Cortex of kidney (tissue), 1 donor: ENCODE measurements around the gene ADAM22.

Experiments used
- DNase-seq: peaks from one replicate; lab custom pipeline; 2025; lab: John Stamatoyannopoulos, UW

ADAM22 gene

DNA sequence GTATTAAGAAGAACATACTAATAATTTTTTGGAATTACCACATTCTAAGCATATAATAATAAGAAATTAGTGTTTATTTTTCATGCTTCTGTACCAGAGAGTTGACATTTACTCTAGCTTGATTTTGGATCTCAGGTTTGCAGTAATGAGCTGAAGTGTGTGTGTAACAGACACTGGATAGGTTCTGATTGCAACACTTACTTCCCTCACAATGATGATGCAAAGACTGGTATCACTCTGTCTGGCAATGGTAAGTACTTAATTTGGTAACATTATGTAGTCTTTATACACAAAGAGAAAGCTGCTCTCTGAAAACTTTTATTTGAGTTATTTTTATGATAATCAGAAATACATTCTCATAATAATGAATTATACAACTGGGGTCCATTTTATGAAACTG is 231.6 kb downstream of the ADAM22 start:
- no peak for DNase-seq

- no peak for DNase-seq
These were observed 233.2 kb downstream of the ADAM22 start for GRCh38 chr7:88167223-88167622.

DNA sequence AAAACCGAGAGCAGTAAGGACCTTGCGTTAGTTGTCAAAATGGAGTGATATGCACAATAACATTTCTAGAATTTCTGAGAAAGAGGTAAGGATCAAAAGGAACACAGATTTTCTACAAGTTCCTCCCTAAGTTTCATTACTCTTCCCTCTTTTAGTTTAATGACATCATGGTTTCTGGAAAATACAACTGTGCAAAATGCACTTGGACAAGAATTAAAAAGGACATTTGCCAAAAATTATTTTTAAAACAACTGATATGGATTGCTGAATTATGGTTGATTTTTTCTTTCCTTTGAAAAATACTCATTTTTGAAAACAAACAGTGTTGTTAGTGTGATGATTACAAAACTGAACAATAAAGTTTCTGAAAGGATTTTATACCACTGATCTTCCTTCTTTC is 233.7 kb downstream of the ADAM22 start:
- no peak for DNase-seq

- no peak for DNase-seq
These were observed 235.8 kb downstream of the ADAM22 start for GRCh38 chr7:88169717-88170320.

- DNase-seq = no peak
These were observed 238.8 kb downstream of the ADAM22 start for GRCh38 chr7:88172842-88173241.

DNA sequence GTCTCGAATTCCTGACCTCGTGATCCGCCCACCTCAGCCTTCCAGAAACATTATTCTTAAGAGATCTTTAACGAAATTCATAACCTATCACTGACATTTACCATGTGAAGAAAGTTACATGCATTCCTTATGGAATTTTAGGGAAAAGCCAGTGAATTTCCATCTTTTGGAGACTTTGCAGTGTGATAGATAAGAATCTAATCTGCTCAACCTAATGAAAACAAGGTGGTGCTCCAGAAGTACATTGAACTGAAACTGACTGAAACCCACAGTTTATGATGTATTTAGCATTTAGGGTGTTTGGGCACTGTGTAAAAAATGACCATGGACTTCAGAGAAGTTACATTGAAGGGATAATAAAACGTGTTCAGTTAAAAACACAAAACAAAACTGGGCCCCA is 242.1 kb downstream of the ADAM22 start:
- DNase-seq = no peak

- DNase-seq = no peak
These were observed 249.0 kb downstream of the ADAM22 start for GRCh38 chr7:88183051-88183450.

- DNase-seq = no peak
These were observed 250.8 kb downstream of the ADAM22 start for GRCh38 chr7:88184848-88185304.

- DNase-seq = no peak
These were observed 251.6 kb downstream of the ADAM22 start for GRCh38 chr7:88185650-88186049.

DNA sequence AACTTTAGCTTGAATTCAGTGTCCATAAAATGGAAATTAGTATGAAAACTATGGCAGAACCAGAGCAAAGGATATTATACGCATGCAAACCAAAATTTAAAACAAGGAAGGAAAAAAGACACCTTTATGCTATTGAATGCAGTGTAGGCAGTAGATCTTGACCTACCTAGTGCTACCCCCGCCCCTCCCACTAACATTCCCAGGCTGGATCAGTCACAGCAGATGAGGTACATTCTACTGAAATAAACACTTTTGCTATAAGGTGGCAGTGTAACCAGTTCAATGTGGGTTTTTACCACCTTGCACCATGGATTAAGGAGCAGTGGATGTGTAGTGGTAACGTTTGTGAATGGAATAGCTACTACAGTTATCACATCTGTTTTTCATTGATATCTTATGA is 257.9 kb downstream of the ADAM22 start:
- DNase-seq = no peak

GRCh38 chr7:88200261-88200660 is 266.2 kb downstream of the ADAM22 start:
- no peak for DNase-seq

GRCh38 chr7:88200789-88201188 is 266.7 kb downstream of the ADAM22 start:
- no peak for DNase-seq

DNA sequence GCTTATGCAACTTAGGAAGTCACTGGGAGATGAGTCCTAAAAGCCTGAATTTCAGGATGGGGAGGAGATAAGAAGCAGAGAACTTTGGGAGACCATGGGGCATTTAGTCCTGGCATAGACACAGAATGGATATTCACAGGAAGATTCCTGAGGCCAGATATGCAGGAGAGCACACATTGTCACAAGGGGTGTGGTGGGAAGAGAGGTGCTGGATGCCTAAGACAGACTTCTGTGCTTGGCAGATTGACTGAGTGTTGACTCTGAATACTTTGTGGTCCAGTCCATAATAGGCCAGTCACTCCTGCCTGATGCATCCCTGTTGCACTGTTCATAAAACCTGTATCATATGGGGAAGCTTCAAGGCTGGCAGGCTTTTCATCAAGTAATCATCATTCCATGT is 267.3 kb downstream of the ADAM22 start:
- DNase-seq = no peak

DNA sequence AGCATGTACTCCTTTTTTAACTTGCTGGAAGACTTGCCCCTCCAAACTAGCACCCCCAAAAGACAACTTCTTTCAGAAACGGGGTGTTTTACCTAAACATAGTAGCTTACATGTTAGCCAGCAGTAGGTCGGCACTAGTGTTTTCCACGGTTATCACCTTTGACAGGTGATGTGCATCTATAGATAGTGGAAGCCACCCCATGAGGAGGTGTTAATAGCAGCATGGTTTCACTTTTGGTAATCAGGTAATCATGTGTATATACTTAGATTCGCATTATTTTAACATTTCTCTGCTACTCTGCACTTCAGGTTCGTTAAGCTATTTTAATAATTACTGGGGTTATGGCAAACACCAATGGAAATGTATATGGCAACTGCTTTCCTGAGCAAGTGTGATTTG is 268.2 kb downstream of the ADAM22 start:
- DNase-seq = no peak

GRCh38 chr7:88202799-88203198 is 268.7 kb downstream of the ADAM22 start:
- no peak for DNase-seq

GRCh38 chr7:88203401-88203800 is 269.4 kb downstream of the ADAM22 start:
- no peak for DNase-seq

DNA sequence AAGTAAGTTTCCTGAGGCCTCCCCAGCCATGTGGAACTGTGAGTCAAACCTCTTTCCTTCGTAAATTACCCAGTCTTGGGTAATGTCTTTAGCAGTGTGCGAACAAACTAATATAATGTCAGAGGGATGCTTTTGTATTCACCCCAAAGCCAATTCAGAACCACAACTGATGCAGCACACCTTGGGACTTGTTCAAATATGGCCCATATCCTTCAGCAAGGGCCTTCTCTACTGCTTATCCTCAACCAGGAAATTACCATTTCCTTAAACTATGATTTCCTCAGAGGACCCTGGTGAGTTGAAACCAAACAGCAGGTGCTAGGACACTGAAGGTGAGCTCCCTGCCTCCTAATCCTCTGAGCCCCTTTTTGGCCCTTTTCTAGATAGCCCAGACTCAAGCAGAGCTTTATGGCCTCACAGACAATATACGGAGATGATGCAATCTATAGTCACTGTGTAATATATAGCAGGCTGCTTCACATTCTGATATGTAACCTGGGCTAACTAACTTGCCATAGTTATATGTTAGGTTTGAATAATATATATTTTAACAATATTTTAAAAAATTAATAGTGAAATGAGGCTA is 270.6 kb downstream of the ADAM22 start:
- DNase-seq = no peak

DNA sequence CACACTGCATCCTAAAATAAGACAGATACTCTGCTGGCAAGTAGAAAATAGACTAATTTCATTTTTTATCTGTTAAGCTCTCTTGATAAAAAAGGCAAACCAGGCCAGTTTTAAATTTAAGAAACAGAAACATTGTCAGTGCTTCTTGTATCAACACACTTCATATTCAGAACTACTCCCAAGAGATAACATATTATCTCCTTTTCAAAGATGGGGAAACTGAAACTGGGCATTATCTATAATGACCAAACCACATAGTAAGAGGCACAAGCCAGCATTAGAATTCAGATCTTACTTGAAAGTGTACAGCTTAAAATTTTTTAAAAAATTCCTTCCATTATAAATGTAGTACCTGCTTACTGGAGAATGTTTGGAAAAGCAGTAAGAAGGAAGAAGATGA is 271.1 kb downstream of the ADAM22 start:
- DNase-seq = no peak

DNA sequence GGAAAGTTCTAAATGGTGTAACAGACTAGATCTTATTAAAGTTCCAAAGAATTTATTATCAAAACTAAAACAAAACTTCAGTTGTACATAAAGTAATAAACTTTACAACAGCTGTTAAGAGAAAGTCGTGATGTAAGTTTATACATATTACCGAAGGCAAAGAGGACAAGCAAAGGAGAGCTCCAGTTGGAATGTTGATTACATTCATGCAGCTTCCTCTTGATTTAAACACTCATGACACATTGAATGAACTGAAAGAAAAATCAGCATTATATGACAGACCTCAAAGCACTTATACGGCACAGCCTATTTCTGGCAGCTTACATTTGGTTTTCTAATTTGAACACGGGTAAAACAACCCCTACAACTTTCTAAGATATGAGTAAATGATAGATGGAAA is 272.2 kb downstream of the ADAM22 start:
- no peak for DNase-seq

DNA sequence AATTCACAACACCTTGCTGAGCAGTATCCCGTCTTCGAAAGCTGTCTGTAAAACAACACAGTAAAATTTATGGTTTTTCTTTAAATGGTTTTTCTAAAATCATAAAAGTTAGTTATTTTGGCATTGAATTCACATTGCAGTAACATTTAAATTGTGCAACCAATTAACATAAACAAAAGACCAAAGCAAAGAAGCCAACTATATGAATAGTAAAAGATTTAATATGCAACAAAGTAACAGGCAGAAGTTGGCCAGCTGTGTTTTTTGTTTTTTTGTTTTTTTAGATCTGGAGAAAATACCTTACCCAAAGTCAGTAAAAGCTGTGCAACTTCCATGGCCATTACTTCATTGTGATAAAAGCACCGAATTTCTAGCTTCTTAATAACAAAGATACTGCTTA is 274.5 kb downstream of the ADAM22 start:
- DNase-seq = no peak

- no peak for DNase-seq
These were observed 278.9 kb downstream of the ADAM22 start for GRCh38 chr7:88212918-88213317.

DNA sequence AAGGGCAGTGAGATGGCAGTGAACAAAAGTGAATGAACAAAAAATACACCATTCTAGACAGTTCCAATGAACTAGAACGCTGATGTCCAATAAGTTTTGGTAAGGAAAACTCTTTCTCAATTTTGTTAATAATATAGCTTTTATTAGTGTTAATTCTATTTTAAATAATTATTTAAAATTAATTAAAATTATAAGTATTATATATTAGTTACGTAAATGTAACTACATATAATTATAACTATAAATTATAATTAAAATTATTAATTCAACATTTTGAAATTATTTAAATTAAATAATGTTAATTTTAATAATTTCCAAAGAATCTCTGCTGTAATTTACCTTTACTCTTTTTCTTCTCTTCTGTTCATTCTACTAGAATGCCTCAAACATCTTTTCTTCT is 280.4 kb downstream of the ADAM22 start:
- no peak for DNase-seq

- DNase-seq = no peak
These were observed 281.2 kb downstream of the ADAM22 start for GRCh38 chr7:88215295-88215694.

GRCh38 chr7:88216276-88216675 is 282.2 kb downstream of the ADAM22 start:
- no peak for DNase-seq
